Stimulated activated CD8-positive, alpha-beta memory T cell treated with anti-CD3 and anti-CD28 coated beads, Interleukin-12 subunit alpha, Interleukin-12 subunit beta, amount 100 ng/mL, for 24 hours (primary cell): ENCODE results near the gene CTNNA3.

ENCODE experiments used
- DNase-seq: peaks from one replicate; pipeline ENCODE4 v3.0.0-alpha.2; 2020; ENCODE audit errors: extremely low read depth

CTNNA3 gene

GRCh38 chr10:66654861-66655260, 1041.1 kb downstream of the CTNNA3 start:
- no peak for DNase-seq

GRCh38 chr10:66651308-66652082, 1044.5 kb downstream of the CTNNA3 start:
- DNase-seq, result no peak

GRCh38 chr10:66649626-66650025, 1046.4 kb downstream of the CTNNA3 start:
- DNase-seq, result no peak

- DNase-seq, result no peak
Observed at GRCh38 chr10:66642217-66642616, 1053.8 kb downstream of the CTNNA3 start.

- no peak for DNase-seq
Observed at GRCh38 chr10:66639371-66639770, 1056.6 kb downstream of the CTNNA3 start.

GRCh38 chr10:66637273-66638036, 1058.5 kb downstream of the CTNNA3 start:
- DNase-seq, result no peak

- no peak for DNase-seq
Observed at GRCh38 chr10:66629996-66630395, 1066.0 kb downstream of the CTNNA3 start.

- no peak for DNase-seq
Observed at GRCh38 chr10:66627156-66627555, 1068.8 kb downstream of the CTNNA3 start.

GRCh38 chr10:66625709-66626590, 1070.0 kb downstream of the CTNNA3 start:
- DNase-seq, result no peak

- no peak for DNase-seq
Observed at GRCh38 chr10:66622050-66622449, 1073.9 kb downstream of the CTNNA3 start.

- no peak for DNase-seq
Observed at GRCh38 chr10:66604195-66604594, 1091.8 kb downstream of the CTNNA3 start.

GRCh38 chr10:66591865-66592264, 1104.1 kb downstream of the CTNNA3 start:
- DNase-seq, result no peak

GRCh38 chr10:66587680-66588050, 1108.3 kb downstream of the CTNNA3 start:
- no peak for DNase-seq

GRCh38 chr10:66586897-66587679, 1108.9 kb downstream of the CTNNA3 start:
- no peak for DNase-seq

GRCh38 chr10:66586073-66586472, 1109.9 kb downstream of the CTNNA3 start:
- no peak for DNase-seq

- DNase-seq, result no peak
Observed at GRCh38 chr10:66575251-66575855, 1120.6 kb downstream of the CTNNA3 start.

GRCh38 chr10:66572700-66573099, 1123.3 kb downstream of the CTNNA3 start:
- DNase-seq, result no peak

- DNase-seq, result no peak
Observed at GRCh38 chr10:66565999-66566398, 1130.0 kb downstream of the CTNNA3 start.

GRCh38 chr10:66564287-66564686, 1131.7 kb downstream of the CTNNA3 start:
- DNase-seq, result no peak

- DNase-seq, result no peak
Observed at GRCh38 chr10:66555061-66555460, 1140.9 kb downstream of the CTNNA3 start.

GRCh38 chr10:66552331-66552730, 1143.7 kb downstream of the CTNNA3 start:
- no peak for DNase-seq
